Measurements from ENCODE around the gene TNS4. TPM values are rescaled to one million over a fixed set of nuclear protein-coding genes. Genes with fewer than 3 reads are reported as not detected.

TNS4 gene
- total RNA-seq, 1 donor from 2014 or later: 0.78 TPM

DNA sequence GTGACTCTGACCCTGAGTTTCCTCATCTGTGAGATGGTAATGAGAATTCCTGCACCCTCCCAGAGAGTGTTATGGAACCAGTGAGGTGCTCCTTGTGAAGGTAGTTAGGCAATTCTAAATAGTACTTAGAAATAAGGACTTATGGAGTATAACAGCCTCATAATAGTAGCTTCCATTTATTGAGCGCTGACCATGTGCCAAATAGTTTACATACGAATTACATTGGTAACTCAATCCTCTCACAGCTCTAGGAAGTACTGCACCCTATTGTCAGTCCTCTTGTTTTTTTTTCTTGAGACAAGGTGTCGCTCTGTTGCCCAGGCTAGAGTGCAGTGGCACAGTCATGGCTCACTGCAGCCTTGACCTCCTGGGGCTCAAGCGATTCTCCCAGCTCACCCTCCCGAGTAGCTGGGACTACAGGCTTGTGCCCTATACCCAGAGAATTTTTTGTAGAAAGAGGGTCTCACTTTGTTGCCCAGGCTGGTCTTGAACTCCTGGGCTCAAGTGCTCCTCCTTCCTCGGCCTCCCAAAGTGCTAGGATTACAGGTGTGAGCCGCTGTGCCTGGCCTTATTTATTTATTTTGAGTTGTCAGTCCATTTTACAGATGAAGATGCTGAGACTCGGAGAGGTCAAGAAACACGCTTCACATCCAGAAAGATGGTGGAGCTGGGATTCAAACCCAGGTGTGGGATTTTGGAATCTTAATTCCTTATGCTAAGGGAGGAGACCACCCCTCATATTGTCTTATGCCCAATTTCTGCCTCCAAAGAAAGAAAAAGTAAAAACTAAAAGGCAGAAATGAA lies 2.9 kb downstream of the TNS4 start:
- no peaks in the 10 kb centered on the region for H3K9me3 ChIP-seq
- H3K4me3 ChIP-seq: no peak overlapping the region
- no peaks in the 10 kb centered on the region for H3K36me3 ChIP-seq
- peak overlapping the region; percentile 36 for H3K27ac ChIP-seq
- DNase-seq: no peak
- intact Hi-C loops (cut with DNase I): no loop called here
- H3K4me1 ChIP-seq: peaks cover 21% of the 10 kb centered on the region
- ATAC-seq: peak; percentile 37
- no peaks in the 10 kb centered on the region for H3K27me3 ChIP-seq
- TF ChIP-seq, protein P1, sequence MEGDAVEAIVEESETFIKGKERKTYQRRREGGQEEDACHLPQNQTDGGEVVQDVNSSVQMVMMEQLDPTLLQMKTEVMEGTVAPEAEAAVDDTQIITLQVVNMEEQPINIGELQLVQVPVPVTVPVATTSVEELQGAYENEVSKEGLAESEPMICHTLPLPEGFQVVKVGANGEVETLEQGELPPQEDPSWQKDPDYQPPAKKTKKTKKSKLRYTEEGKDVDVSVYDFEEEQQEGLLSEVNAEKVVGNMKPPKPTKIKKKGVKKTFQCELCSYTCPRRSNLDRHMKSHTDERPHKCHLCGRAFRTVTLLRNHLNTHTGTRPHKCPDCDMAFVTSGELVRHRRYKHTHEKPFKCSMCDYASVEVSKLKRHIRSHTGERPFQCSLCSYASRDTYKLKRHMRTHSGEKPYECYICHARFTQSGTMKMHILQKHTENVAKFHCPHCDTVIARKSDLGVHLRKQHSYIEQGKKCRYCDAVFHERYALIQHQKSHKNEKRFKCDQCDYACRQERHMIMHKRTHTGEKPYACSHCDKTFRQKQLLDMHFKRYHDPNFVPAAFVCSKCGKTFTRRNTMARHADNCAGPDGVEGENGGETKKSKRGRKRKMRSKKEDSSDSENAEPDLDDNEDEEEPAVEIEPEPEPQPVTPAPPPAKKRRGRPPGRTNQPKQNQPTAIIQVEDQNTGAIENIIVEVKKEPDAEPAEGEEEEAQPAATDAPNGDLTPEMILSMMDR (IDR thresholded peaks at IDR 0.05): no peak

DNA sequence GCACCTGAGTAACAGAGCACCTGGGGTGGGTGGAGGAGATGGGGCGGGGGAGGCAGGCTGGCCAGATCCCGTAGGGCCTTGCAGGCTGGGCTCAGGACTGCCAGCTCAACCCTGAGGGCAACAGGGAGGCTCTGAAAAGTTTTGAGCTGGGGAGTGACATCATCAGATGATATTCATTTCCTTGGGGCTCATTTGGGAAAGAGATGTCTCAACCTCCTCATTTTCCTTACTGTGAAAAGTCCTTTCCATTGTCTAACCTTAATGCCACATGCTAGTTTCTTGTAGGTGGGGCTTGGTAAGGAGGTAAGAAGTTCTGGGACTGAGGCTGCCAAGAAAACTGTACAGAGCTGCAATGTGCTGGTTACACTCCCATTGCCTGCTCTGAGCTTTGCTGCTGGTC lies 3.7 kb downstream of the TNS4 start:
- Histone ChIP-seq H3K4me1 (peaks cover 21% of the 10 kb centered on the region), H3K36me3 (no peaks in the 10 kb centered on the region), H3K9me3 (no peaks in the 10 kb centered on the region), H3K27me3 (no peaks in the 10 kb centered on the region), H3K4me3 (no peak overlapping the region), H3K27ac (peak overlapping the region; percentile 36)
- DNase-seq (no peak), ATAC-seq (no peak)
- TF ChIP-seq, protein P1 (IDR thresholded peaks at IDR 0.05): no peak
- intact Hi-C loops (cut with DNase I): no loop called here

DNA sequence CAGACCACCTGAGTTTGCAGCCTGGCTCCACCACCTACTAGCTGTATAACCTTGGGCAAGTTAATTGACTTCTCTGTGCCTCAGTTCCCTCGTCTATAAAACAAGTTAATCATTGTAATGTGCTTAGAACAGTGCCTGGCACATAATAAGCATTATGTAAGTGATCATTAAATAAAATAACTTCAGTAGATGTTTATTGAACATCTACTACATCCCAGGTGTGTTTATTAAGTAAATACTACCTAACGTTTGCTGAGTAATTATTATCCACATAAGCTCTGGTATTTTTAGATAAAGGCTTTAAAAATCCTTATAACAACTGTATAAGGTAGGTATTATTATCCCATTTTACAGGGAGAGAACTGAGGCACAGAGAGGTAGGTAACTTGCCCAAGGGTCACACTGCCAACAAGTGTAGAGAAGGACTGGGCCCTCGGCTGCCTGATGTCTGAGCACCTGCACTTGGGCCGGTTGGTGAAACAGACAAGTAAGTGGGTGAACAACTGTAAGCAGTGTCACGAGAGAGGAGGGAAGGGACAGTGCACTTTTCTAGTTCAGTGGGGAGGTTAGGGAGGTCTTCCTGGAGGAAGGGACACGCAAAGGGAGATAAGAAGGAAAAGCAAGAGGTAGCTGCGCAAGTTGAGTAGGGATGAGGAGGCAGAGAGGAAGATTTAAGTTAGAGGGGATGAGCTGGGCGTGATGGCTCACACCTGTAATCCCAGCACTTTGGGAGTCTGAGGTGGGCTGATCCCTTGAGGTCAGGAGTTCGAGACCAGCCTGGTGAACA lies 4.6 kb downstream of the TNS4 start:
- no peaks in the 10 kb centered on the region for H3K9me3 ChIP-seq
- H3K4me1 ChIP-seq: peaks cover 21% of the 10 kb centered on the region
- H3K27me3 ChIP-seq: no peaks in the 10 kb centered on the region
- ATAC-seq: no peak
- no peaks in the 10 kb centered on the region for H3K36me3 ChIP-seq
- intact Hi-C loops (cut with DNase I): no loop called here
- H3K27ac ChIP-seq: no peak overlapping the region
- DNase-seq: no peak
- TF ChIP-seq, protein P1 (IDR thresholded peaks at IDR 0.05): no peak
- no peak overlapping the region for H3K4me3 ChIP-seq

DNA sequence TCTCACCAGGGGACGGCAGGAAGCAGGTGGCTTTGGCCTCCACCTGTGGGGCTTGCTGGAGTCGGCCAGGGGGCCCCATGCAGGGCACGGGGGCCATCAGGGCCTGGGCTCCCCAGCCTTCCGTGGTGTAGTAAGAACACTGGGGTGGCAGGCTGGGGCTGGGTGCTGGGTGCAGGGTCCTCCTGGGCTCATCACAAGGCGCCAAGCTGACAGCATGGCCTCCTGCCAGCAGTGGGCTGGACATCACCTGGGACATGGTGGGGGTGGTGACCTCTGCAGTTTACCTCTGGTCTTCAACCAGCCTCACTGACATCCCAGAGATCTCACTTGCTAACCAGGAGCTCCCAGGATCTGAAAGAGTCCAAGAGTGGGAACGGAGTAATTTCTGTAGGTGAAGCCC lies 5.3 kb downstream of the TNS4 start:
- Histone ChIP-seq H3K27me3 (no peaks in the 10 kb centered on the region), H3K36me3 (no peaks in the 10 kb centered on the region), H3K4me3 (no peak overlapping the region), H3K27ac (no peak overlapping the region), H3K9me3 (no peaks in the 10 kb centered on the region), H3K4me1 (peaks cover 21% of the 10 kb centered on the region)
- TF ChIP-seq, protein P1 (IDR thresholded peaks at IDR 0.05): no peak
- DNase-seq (no peak), ATAC-seq (no peak)
- intact Hi-C loops (cut with DNase I): no loop called here

DNA sequence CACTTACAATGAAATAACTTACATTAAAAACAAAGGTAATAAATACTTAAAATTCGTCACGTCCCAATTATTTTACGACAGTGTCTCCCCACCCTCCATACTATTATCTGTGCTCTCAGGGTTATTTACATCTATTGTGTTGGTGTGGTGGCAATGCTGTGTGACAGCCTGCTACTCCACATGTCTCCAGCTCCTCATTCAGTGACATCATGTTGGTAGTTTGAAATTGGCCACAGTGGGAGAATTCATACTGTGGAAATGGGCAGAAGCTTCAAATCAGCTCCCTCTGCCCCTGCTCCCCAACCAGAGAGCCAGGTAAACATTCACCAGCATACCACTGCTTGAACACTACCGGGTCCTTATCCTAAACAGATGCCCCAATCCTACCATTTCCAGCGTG lies 6.3 kb downstream of the TNS4 start:
- ATAC-seq (no peak), DNase-seq (no peak)
- Histone ChIP-seq H3K27me3 (no peaks in the 10 kb centered on the region), H3K4me3 (no peak overlapping the region), H3K36me3 (no peaks in the 10 kb centered on the region), H3K27ac (no peak overlapping the region), H3K4me1 (peaks cover 17% of the 10 kb centered on the region), H3K9me3 (no peaks in the 10 kb centered on the region)
- intact Hi-C loops (cut with DNase I): no loop called here
- TF ChIP-seq, protein P1 (IDR thresholded peaks at IDR 0.05): no peak
